Activated CD4-positive, alpha-beta T cell treated with anti-CD3 and anti-CD28 coated beads, Interleukin-10, Interleukin-2, amounts not matched to agents 100 ng/mL and 50 ng/mL, durations not matched to agents 16 hours and 8 hours (primary cell): ENCODE results near the gene PRG3.
"Not testable (repeated sequence)": the region's sequence is repeated elsewhere in the genome, so short reads cannot be mapped to it uniquely, and the experiment has no call there.

Source experiments
- DNase-seq: peaks from one replicate; pipeline ENCODE4 v3.0.0-alpha.2; 2020

PRG3 gene

GRCh38 chr11:57387289-57388030 is 6.5 kb upstream of the PRG3 start:
- DNase-seq, result no peak

GRCh38 chr11:57386178-57386940 is 5.4 kb upstream of the PRG3 start:
- DNase-seq, result no peak

GRCh38 chr11:57379732-57380131 is 1.2 kb downstream of the PRG3 start:
- DNase-seq, result no peak

- no peak for DNase-seq
These were observed 2.8 kb downstream of the PRG3 start for GRCh38 chr11:57378186-57378585.

- no peak for DNase-seq
These were observed 3.8 kb downstream of the PRG3 start for GRCh38 chr11:57377107-57377506.

GRCh38 chr11:57376095-57377090 is 4.6 kb downstream of the PRG3 start:
- DNase-seq, result no peak

- DNase-seq, result no peak
These were observed 5.5 kb downstream of the PRG3 start for GRCh38 chr11:57375490-57375889.

GRCh38 chr11:57374966-57375365 is 6.0 kb downstream of the PRG3 start:
- no peak for DNase-seq

GRCh38 chr11:57373146-57373545 is 7.8 kb downstream of the PRG3 start:
- DNase-seq, result no peak

GRCh38 chr11:57370941-57371340 is 10.0 kb downstream of the PRG3 start:
- no peak for DNase-seq

GRCh38 chr11:57370251-57370650 is 10.7 kb downstream of the PRG3 start:
- no peak for DNase-seq

GRCh38 chr11:57368845-57369232 is 12.1 kb downstream of the PRG3 start:
- DNase-seq, result no peak

GRCh38 chr11:57368106-57368844 is 12.7 kb downstream of the PRG3 start:
- DNase-seq, result no peak

GRCh38 chr11:57364851-57365660 is 15.9 kb downstream of the PRG3 start:
- no peak for DNase-seq

GRCh38 chr11:57363131-57364080 is 17.5 kb downstream of the PRG3 start:
- DNase-seq, result no peak

- DNase-seq, result no peak
These were observed 19.0 kb downstream of the PRG3 start for GRCh38 chr11:57361926-57362325.

- DNase-seq, result not testable (repeated sequence)
These were observed 19.5 kb downstream of the PRG3 start for GRCh38 chr11:57361420-57361819.

- no peak for DNase-seq
These were observed 20.0 kb downstream of the PRG3 start for GRCh38 chr11:57360991-57361390.

- no peak for DNase-seq
These were observed 20.9 kb downstream of the PRG3 start for GRCh38 chr11:57359896-57360690.
